Activated T-cell treated with anti-CD3 and anti-CD28 coated beads, Interleukin-2, amount 50 U/mL, for 24 hours (primary cell): ENCODE measurements around the gene WWC2.

ENCODE experiments used
- DNase-seq: peaks from one replicate; pipeline ENCODE4 v3.0.0-alpha.2; 2020
- H3K27ac Mint-ChIP-seq: 2 replicates; pipeline ENCODE4 v1.8.0; 2020; ENCODE audit warnings: mild to moderate bottlenecking, mixed read lengths
- H3K27me3 Mint-ChIP-seq: 2 replicates; pipeline ENCODE4 v1.8.0; 2020; ENCODE audit warnings: mixed read lengths
- H3K36me3 Mint-ChIP-seq: 2 replicates; pipeline ENCODE4 v1.8.0; 2020; ENCODE audit warnings: low read depth, mixed read lengths
- H3K4me1 Mint-ChIP-seq: 2 replicates; pipeline ENCODE4 v1.8.0; 2020; ENCODE audit warnings: low read depth, mixed read lengths
- H3K4me3 Mint-ChIP-seq: 2 replicates; pipeline ENCODE4 v1.8.0; 2020; ENCODE audit warnings: mild to moderate bottlenecking, moderate library complexity, mixed read lengths
- H3K9me3 Mint-ChIP-seq: 2 replicates; pipeline ENCODE4 v1.8.0; 2020; ENCODE audit warnings: mixed read lengths

WWC2 gene

DNA sequence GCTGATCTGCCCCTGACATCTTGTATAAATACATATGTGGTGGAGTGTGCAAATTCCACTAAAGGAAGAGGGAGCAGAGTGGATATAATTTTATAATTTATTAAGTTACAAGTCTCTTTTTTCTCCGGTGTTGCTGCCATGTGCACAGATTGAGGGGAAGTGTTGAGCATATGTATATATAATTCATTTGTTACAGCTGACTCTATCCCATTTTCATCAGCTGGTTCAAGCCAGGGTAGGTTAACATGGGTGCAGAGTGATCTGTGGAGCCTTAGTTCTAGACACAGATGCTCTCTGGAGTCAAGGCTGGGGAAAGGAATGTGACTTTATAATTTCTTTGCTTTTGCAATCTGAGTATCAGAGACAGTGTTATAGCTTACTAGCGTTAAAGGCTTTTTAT, 103.5 kb downstream of the WWC2 start:
- DNase-seq: no peak
- Mint-ChIP-seq H3K4me1 (no peaks in the 10 kb centered on the region), H3K9me3 (no peaks in the 10 kb centered on the region), H3K36me3 (no peaks in the 10 kb centered on the region), H3K4me3 (no peak overlapping the region), H3K27me3 (peaks cover 3% of the 10 kb centered on the region), H3K27ac (no peak overlapping the region)

DNA sequence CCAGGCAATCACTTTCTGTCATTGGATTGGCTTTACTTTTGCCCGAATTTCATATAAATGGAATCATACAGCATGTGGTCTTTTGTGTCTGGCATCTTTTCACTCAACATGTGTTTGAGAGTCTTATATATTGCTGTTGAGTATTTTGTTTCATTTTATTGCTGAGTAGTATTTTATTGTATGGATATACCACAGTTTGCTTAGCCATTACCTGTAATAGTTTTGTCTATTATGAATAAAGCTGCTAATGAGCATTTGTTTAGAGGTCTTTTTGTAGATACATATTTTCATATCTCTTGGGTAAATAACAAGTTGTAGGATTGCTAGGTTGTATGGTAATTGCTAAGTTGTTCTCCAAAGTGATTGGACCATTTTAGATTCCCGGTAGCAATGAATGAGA, 105.7 kb downstream of the WWC2 start:
- no peaks in the 10 kb centered on the region for H3K4me1 Mint-ChIP-seq
- no peak overlapping the region for H3K4me3 Mint-ChIP-seq
- no peaks in the 10 kb centered on the region for H3K9me3 Mint-ChIP-seq
- DNase-seq: no peak
- H3K27ac Mint-ChIP-seq: no peak overlapping the region
- no peaks in the 10 kb centered on the region for H3K27me3 Mint-ChIP-seq
- H3K36me3 Mint-ChIP-seq: no peaks in the 10 kb centered on the region

DNA sequence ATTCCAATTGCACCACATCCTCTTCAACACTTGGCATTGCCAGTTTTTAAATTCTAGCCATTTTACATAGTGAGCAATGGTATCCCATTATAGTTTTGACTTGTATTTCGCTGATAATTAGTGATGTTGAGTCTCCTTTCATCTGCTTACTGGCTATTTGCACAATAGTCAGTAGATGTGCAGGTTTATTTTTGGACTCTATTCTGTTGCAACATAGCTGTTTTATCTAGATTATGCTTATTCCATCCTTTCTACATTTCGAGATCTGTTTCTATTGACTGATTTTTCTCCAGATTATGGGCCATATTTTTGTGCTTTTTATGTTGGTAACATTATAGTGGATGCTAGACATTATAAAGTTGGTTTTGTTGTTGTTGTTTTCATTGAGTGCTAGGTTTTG, 106.1 kb downstream of the WWC2 start:
- H3K27me3 Mint-ChIP-seq: no peaks in the 10 kb centered on the region
- no peak overlapping the region for H3K27ac Mint-ChIP-seq
- no peak overlapping the region for H3K4me3 Mint-ChIP-seq
- H3K9me3 Mint-ChIP-seq: no peaks in the 10 kb centered on the region
- H3K4me1 Mint-ChIP-seq: no peaks in the 10 kb centered on the region
- DNase-seq: no peak
- H3K36me3 Mint-ChIP-seq: no peaks in the 10 kb centered on the region

DNA sequence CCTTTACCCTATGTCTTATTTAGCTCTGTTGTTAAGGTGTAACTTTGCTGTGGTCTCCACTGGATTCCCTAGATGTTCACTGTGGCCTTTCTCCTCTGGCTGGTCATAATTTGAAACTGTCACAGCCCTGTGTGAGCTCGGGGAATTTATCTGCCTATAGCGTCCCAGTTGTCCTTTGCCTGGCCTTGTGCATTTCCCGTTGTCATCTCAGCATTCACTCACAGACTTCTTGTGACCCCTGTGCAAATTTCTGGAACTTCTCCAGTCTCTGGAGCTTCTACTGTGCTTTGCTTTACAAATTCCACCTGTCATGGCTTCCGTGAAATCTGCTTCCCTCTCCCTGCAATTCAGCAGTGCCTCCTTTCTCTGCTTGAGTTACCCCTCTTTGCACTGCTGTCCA, 106.7 kb downstream of the WWC2 start:
- Mint-ChIP-seq H3K4me1 (no peaks in the 10 kb centered on the region), H3K4me3 (no peak overlapping the region), H3K36me3 (no peaks in the 10 kb centered on the region)

DNA sequence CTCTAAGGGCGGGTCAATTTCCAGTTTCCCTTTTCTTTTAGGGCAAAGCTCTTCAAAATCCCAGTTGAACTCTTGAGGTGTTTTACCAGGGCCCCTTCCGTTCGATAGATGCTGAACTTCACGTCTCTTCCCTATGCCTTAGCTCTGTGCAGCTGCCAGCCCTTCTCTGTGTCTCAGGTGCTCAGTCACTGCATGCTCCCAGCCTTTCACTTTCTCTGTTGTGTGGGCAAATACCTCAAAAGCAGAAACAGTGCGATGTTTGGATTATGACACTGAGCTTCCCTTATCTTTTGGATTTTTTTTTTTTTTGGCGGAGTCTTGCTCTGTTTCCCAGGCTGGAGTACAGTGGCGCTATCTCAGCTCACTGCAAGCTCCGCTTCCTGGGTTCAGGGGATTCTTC, 112.5 kb downstream of the WWC2 start:
- H3K4me1 Mint-ChIP-seq: no peaks in the 10 kb centered on the region
- H3K4me3 Mint-ChIP-seq: no peak overlapping the region
- no peaks in the 10 kb centered on the region for H3K36me3 Mint-ChIP-seq
- H3K27ac Mint-ChIP-seq: no peak overlapping the region
- DNase-seq: no peak
- no peaks in the 10 kb centered on the region for H3K27me3 Mint-ChIP-seq
- no peaks in the 10 kb centered on the region for H3K9me3 Mint-ChIP-seq

More for the DNA sequence above, 106.7 kb downstream of the WWC2 start:
- H3K9me3 Mint-ChIP-seq: no peaks in the 10 kb centered on the region
- no peak overlapping the region for H3K27ac Mint-ChIP-seq
- no peak for DNase-seq
- H3K27me3 Mint-ChIP-seq: no peaks in the 10 kb centered on the region

DNA sequence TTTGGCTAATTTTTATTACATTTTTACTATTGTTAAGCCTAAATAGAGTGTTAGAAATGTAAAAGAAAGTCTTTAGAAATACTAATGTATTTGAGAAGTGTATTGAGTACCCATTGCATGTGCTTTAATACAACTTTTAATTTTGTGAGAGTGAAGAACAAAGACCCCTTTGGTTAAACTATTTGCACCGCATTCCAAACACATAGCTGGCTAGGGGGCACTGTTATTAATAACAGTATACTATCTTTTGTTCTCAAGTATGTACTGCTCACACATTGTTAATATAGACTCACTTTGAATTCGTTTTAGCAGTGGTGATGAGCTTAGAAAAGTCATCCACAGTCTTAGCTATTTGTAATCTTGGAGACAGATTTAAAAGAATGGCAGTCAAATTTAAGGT, 114.9 kb downstream of the WWC2 start:
- DNase-seq: no peak
- Mint-ChIP-seq H3K4me1 (no peaks in the 10 kb centered on the region), H3K27me3 (no peaks in the 10 kb centered on the region), H3K9me3 (no peaks in the 10 kb centered on the region), H3K36me3 (no peaks in the 10 kb centered on the region), H3K27ac (no peak overlapping the region), H3K4me3 (no peak overlapping the region)

DNA sequence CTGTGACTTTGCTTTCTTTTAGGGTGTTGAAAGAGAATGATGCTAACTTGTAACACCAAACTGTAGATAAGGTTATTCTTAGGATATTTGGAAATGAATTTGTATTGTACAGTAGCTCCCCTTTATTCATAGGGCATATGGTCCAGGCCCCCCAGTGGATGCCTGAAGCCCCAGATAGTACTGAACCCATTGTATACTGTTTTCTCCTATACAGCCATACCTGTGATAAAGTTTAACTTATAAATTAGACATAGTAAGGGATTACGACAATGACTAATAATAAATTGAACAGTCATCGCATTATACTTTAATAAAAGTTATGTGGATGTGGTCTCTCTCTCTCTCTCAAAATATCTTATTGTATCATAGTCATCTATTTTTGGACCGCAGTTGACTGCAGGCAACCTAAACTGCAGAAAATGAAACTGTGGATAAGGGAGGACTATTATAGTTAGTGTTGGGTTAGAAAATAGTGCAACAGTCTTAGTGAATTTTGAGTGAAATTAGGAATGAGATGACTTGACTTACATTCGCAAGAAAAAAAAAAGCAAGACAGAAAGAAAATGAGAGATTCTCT, 115.9 kb downstream of the WWC2 start:
- no peak overlapping the region for H3K4me3 Mint-ChIP-seq
- H3K27ac Mint-ChIP-seq: no peak overlapping the region
- H3K9me3 Mint-ChIP-seq: no peaks in the 10 kb centered on the region
- no peak for DNase-seq
- H3K4me1 Mint-ChIP-seq: no peaks in the 10 kb centered on the region
- no peaks in the 10 kb centered on the region for H3K36me3 Mint-ChIP-seq
- no peaks in the 10 kb centered on the region for H3K27me3 Mint-ChIP-seq

DNA sequence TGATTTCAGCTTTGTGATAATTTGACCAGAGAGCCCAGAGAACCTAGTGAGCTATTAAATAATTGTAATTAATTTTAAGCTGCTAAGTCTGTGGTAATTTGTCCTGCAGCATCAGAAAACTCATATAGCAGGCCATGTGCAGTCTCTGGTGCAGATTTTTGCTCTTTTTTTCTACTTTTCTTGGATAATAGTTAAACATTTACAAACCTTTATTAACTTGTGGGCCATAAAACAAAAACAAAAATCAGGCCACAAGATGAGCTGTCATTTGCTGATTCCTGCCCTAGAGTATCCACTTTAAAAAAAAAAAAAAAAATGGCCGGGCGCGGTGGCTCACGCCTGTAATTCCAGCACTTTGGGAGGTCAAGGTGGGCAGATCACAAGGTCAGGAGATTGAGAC, 121.2 kb downstream of the WWC2 start:
- no peak for DNase-seq
- H3K27me3 Mint-ChIP-seq: no peaks in the 10 kb centered on the region
- H3K27ac Mint-ChIP-seq: no peak overlapping the region
- no peaks in the 10 kb centered on the region for H3K4me1 Mint-ChIP-seq
- H3K4me3 Mint-ChIP-seq: no peak overlapping the region
- H3K9me3 Mint-ChIP-seq: no peaks in the 10 kb centered on the region
- H3K36me3 Mint-ChIP-seq: no peaks in the 10 kb centered on the region

DNA sequence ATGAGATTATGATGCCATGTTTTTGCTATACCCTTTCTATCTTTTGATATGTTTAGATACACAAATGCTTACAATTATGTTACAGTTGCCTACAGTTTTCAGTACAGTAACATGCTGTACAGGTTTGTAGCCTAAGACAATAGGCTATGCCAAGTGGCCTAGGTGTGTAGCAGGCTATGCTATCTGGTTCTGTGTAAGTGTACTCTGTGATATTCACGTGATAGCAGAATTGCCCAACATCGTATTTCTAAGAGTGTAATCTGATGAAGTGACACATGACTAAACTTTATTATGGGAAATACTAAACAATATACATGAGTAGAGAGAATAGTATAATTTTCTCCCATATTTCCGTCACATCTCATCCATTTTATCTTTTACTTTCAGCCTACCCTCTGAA, 124.0 kb downstream of the WWC2 start:
- Mint-ChIP-seq H3K4me1 (no peaks in the 10 kb centered on the region), H3K27ac (no peak overlapping the region), H3K36me3 (no peaks in the 10 kb centered on the region), H3K27me3 (no peaks in the 10 kb centered on the region), H3K9me3 (no peaks in the 10 kb centered on the region), H3K4me3 (no peak overlapping the region)
- DNase-seq: no peak

DNA sequence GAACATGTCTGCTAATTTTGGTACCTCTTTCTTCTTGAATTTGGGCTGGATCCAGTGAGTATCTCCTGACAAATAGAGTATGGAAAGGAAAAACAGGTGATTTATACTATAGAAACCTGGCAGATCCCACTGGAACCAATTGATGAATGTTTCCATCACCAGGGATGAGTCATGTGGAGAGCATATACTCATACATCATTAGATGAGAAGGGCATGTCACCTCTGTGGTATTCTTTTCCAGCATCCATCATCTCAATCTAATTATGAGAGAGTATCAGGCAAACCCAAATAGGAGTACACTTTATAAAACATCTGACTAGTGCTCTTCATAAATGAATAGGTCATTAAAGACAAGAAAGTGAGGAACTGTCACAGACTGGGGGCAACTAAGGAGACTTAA, 130.3 kb downstream of the WWC2 start:
- no peak overlapping the region for H3K27ac Mint-ChIP-seq
- H3K36me3 Mint-ChIP-seq: no peaks in the 10 kb centered on the region
- no peak overlapping the region for H3K4me3 Mint-ChIP-seq
- H3K4me1 Mint-ChIP-seq: no peaks in the 10 kb centered on the region
- no peaks in the 10 kb centered on the region for H3K27me3 Mint-ChIP-seq
- DNase-seq: no peak
- no peaks in the 10 kb centered on the region for H3K9me3 Mint-ChIP-seq

DNA sequence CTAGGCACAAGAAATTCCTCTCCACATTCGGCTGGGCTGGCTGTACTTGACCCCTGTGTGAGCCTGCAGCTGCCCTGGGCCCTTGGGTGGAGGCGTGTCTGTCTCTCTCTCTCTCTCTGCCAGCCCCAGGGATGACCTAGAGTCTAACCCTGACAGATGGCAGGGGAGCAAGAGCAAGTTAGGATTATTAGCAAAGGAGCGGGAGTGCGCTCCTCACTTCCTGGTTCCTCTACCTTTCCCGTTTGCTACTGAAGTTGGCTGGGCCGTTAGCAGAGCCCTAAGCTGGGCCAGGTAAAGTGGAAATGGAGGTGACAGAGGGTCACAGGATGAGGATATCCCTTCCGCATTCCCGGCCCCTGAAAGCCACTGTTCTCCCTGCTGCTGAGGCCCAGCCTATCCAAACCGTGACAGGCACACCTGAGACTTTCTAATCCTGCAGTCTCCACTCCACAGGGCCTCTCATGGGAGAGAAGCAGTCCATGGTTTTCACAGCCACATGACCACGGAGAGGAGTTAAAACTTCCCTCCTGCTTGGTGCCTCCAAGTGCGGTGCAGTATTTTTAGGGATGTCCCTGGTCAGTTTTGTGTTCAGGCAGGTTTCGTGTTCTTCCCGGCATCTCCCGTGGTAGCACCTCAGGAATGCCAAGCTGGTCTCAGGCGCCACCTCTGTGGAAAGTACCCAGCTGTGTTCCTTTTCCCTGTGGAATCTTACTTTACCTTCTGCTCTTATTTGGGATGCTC, 141.7 kb downstream of the WWC2 start:
- H3K27me3 Mint-ChIP-seq: no peaks in the 10 kb centered on the region
- H3K4me3 Mint-ChIP-seq: no peak overlapping the region
- DNase-seq: no peak
- H3K4me1 Mint-ChIP-seq: no peaks in the 10 kb centered on the region
- H3K27ac Mint-ChIP-seq: no peak overlapping the region
- H3K36me3 Mint-ChIP-seq: peaks cover 4% of the 10 kb centered on the region
- H3K9me3 Mint-ChIP-seq: no peaks in the 10 kb centered on the region

DNA sequence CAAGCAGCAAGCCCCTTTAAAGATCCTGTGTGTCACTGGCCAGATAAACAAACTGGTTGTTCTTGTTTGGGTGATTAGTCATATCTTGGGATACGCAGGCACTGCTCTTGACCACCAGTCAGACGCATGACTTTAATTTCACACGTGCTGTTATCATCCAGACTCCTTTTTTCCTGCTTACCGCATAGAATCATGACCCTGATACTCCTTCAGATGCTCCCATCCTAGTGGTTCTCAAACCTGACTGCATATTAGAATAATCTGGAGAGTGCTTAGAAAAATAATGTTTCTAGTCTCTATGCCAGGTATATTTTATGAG, 142.2 kb downstream of the WWC2 start:
- no peak overlapping the region for H3K27ac Mint-ChIP-seq
- H3K36me3 Mint-ChIP-seq: peaks cover 4% of the 10 kb centered on the region

DNA sequence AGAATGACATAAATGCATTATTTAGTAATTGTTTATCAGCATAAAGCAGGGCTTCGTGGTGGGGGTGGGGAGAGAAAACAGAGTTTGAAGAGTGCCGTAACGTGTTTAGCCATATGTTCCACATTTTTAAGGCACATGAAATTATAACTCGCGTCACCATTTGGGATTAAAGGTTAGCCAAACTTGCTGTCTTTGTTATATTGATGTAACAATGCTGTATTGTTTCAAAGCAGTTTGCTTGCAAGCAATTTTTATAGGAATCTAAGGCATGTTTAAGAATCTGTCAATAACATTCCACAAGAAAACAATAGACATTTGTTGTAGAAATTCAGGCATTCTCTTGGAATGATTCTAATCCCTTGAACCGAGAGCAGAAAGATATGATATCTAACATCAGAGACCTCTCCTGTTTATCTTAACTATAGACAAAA, 142.7 kb downstream of the WWC2 start:
- H3K9me3 Mint-ChIP-seq: no peaks in the 10 kb centered on the region
- no peaks in the 10 kb centered on the region for H3K4me1 Mint-ChIP-seq
- H3K36me3 Mint-ChIP-seq: peaks cover 4% of the 10 kb centered on the region
- H3K27ac Mint-ChIP-seq: no peak overlapping the region
- no peaks in the 10 kb centered on the region for H3K27me3 Mint-ChIP-seq
- DNase-seq: no peak
- no peak overlapping the region for H3K4me3 Mint-ChIP-seq

More for the DNA sequence above, 142.2 kb downstream of the WWC2 start:
- no peak for DNase-seq
- H3K4me1 Mint-ChIP-seq: no peaks in the 10 kb centered on the region
- H3K9me3 Mint-ChIP-seq: no peaks in the 10 kb centered on the region
- H3K27me3 Mint-ChIP-seq: no peaks in the 10 kb centered on the region
- H3K4me3 Mint-ChIP-seq: no peak overlapping the region

DNA sequence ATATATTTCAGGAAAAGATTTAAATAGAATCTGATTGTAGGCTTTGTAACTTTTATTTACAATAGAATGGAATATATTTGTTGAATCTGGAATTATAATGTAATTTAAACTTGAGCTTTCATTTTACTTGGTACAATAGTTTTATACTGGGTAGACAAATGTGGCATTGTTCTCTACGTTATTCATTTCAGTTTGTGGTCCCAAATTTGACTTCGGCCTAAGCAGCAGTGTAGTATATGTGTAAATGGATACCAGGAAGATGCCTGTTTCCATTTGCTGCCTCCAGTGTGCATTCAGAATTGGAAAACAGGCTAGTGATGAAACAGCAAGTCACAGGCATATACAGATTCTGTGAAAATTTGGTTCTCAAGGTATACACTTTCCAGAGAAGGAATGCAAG, 143.2 kb downstream of the WWC2 start:
- H3K9me3 Mint-ChIP-seq: no peaks in the 10 kb centered on the region
- H3K4me3 Mint-ChIP-seq: no peak overlapping the region
- H3K27me3 Mint-ChIP-seq: no peaks in the 10 kb centered on the region
- DNase-seq: no peak
- no peak overlapping the region for H3K27ac Mint-ChIP-seq
- H3K4me1 Mint-ChIP-seq: no peaks in the 10 kb centered on the region
- H3K36me3 Mint-ChIP-seq: peaks cover 4% of the 10 kb centered on the region

DNA sequence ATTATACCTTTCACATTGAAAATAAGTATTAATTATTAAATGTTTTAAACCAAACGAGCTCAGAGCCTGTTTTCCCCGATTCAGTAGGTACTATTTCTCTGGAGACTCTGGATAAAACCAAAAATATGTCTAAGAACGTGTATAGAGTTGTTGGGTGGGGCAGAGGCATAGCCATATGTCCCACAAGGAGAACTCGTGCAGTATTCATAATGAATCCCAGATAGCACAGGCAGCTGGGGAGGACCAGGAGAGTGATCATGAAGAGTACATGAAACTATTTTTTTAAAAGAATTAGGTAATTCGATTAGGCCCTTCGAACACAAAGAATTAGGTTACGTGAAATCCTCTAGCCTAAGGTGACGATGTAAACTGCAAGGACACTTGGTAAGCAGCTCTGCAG, 145.0 kb downstream of the WWC2 start:
- Mint-ChIP-seq H3K27ac (no peak overlapping the region), H3K9me3 (no peaks in the 10 kb centered on the region), H3K36me3 (peaks cover 4% of the 10 kb centered on the region), H3K4me1 (no peaks in the 10 kb centered on the region), H3K27me3 (no peaks in the 10 kb centered on the region), H3K4me3 (no peak overlapping the region)
- DNase-seq: no peak

DNA sequence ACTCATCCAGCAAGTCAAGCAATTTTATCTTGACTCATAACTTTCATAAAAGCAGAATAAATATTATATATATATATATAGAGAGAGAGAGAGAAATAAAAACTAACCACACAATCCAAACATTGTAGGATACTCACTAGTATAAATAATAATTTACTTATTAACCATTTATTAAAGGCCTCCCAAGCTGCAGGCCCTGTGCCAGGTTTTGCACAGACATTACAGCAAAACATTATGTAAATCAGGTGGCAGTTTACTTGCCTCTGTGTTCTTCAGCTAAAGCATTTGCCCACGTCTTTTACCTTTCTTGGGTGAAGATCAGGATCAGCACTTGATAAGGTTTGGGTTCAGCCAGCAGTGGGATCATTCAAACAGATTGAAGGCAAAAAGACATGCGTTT, 145.4 kb downstream of the WWC2 start:
- Mint-ChIP-seq H3K4me1 (no peaks in the 10 kb centered on the region), H3K27ac (no peak overlapping the region), H3K27me3 (no peaks in the 10 kb centered on the region), H3K9me3 (no peaks in the 10 kb centered on the region), H3K4me3 (no peak overlapping the region), H3K36me3 (peaks cover 4% of the 10 kb centered on the region)
- DNase-seq: no peak
